Measurements from ENCODE around the gene FZD2. TPM values are rescaled to one million over a fixed set of nuclear protein-coding genes. Genes with fewer than 3 reads are reported as not detected.

The FZD2 gene
- total RNA-seq, 6 experiments from 2014 or later, result 76.4 to 103 (median 92.8) TPM

DNA sequence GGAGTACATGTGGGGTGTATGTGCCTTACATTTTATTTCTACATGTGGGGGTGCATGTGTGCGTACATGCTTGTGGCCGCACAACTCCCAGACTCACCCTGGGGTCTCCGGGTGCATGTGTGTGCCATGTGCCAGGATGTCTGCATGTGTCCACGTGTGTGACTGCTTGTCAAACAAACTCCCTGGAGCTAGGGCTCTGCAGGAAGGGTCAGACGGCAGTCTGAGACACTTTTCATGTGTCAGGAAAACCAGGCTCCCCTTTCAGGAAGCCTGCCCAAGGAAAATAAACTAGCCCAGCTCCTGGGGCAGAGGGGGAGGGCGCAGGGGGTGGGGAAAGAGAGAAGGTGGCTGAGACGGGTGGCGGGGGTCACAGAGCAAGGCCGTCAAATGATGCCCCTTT is 44.7 kb downstream of the FZD2 start:
- DNase-seq, result no peak
- Mint-ChIP-seq H3K9me3 (no peaks in the 10 kb centered on the region), H3K4me3 (no peak overlapping the region), H3K27me3 (ENCODE audit: insufficient read depth) (no peaks in the 10 kb centered on the region), H3K27ac (no peak overlapping the region), H3K4me1 (ENCODE audit: low read depth) (peaks cover 17% of the 10 kb centered on the region), H3K36me3 (ENCODE audit: low read depth) (no peaks in the 10 kb centered on the region)
- TF ChIP-seq, protein P1, sequence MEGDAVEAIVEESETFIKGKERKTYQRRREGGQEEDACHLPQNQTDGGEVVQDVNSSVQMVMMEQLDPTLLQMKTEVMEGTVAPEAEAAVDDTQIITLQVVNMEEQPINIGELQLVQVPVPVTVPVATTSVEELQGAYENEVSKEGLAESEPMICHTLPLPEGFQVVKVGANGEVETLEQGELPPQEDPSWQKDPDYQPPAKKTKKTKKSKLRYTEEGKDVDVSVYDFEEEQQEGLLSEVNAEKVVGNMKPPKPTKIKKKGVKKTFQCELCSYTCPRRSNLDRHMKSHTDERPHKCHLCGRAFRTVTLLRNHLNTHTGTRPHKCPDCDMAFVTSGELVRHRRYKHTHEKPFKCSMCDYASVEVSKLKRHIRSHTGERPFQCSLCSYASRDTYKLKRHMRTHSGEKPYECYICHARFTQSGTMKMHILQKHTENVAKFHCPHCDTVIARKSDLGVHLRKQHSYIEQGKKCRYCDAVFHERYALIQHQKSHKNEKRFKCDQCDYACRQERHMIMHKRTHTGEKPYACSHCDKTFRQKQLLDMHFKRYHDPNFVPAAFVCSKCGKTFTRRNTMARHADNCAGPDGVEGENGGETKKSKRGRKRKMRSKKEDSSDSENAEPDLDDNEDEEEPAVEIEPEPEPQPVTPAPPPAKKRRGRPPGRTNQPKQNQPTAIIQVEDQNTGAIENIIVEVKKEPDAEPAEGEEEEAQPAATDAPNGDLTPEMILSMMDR (IDR thresholded peaks at IDR 0.05), result no peak

DNA sequence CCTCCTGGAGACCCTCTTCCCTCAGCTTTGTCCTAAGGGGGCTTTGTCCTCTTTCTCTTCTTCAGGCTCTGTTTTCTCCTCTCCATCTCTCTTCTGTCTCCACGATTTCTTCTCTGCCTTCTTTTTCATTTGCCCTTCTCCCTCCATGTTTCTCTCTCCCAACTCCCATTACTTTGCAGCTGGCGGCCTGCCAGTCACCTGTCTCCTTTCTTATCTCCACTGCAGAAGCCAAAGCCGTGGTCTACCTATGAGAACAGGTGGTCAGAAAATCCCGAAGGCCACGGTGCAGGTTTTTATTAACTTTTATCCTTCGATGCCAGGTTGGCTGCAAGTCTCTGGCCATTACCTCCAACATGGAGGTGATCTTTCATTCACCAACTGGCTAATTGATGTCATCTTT is 45.1 kb downstream of the FZD2 start:
- no peak for DNase-seq
- Mint-ChIP-seq H3K4me3 (no peak overlapping the region), H3K4me1 (ENCODE audit: low read depth) (peaks cover 17% of the 10 kb centered on the region), H3K27ac (no peak overlapping the region), H3K36me3 (ENCODE audit: low read depth) (no peaks in the 10 kb centered on the region), H3K27me3 (ENCODE audit: insufficient read depth) (no peaks in the 10 kb centered on the region), H3K9me3 (no peaks in the 10 kb centered on the region)
- TF ChIP-seq, protein P1 (IDR thresholded peaks at IDR 0.05), result no peak

DNA sequence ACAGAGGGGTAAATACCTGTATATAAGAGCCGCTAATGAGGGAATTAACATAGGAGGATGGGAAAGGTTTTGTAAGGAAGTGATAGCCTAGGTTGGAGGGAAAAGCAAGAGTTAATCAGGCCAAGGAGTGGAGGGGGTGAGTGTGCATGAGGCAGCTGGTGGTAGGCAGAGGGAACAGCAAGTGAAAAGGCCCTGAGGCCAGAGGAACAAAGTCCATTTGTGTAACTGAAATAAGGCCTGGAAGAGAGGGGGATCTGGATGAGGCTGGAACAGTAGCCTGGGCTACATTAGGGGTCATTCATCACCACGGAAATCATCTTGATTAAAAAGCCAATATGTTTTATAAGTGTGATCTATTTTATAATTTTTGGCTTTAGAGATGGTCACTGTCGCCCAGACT is 45.7 kb downstream of the FZD2 start:
- DNase-seq, result no peak
- Mint-ChIP-seq H3K4me1 (ENCODE audit: low read depth) (peaks cover 22% of the 10 kb centered on the region), H3K27me3 (ENCODE audit: insufficient read depth) (no peaks in the 10 kb centered on the region), H3K4me3 (no peak overlapping the region), H3K9me3 (no peaks in the 10 kb centered on the region), H3K36me3 (ENCODE audit: low read depth) (no peaks in the 10 kb centered on the region), H3K27ac (no peak overlapping the region)
- TF ChIP-seq, protein P1 (IDR thresholded peaks at IDR 0.05), result no peak

DNA sequence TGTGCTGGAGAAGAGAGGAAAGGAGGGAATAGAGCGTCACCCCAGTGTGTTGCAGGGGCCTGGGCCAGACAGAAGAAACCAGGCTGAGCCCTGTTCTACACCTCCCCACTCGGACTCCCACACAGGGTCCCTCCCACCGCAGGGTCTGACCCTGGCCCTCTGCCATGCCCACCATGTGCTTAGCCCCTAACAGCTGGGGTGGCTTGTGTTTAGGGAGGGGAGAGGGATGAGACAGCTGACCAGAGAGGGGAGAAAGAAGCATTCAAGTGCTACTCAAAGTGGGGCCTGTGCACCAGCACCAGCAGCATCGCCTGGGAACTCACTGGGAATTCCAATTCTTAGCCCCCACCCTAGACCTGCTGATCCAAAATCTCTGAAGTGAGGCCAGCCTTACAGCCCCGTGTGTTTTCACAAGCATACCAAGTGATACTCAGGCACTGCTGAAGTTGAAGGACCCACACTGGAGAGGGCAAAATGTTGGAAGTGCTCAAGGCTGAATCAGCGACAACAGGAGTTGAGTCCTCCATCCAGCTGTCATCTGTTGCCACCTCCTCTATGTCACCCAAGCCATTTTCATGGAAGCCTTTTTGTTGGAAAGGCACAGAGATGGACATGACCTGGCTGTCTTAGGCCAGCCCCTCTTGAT is 47.0 kb downstream of the FZD2 start:
- TF ChIP-seq, protein P1 (IDR thresholded peaks at IDR 0.05), result no peak
- Mint-ChIP-seq H3K4me1 (ENCODE audit: low read depth) (peaks cover 29% of the 10 kb centered on the region), H3K27me3 (ENCODE audit: insufficient read depth) (no peaks in the 10 kb centered on the region), H3K9me3 (no peaks in the 10 kb centered on the region), H3K4me3 (no peak overlapping the region), H3K36me3 (ENCODE audit: low read depth) (no peaks in the 10 kb centered on the region), H3K27ac (no peak overlapping the region)
- no peak for DNase-seq

DNA sequence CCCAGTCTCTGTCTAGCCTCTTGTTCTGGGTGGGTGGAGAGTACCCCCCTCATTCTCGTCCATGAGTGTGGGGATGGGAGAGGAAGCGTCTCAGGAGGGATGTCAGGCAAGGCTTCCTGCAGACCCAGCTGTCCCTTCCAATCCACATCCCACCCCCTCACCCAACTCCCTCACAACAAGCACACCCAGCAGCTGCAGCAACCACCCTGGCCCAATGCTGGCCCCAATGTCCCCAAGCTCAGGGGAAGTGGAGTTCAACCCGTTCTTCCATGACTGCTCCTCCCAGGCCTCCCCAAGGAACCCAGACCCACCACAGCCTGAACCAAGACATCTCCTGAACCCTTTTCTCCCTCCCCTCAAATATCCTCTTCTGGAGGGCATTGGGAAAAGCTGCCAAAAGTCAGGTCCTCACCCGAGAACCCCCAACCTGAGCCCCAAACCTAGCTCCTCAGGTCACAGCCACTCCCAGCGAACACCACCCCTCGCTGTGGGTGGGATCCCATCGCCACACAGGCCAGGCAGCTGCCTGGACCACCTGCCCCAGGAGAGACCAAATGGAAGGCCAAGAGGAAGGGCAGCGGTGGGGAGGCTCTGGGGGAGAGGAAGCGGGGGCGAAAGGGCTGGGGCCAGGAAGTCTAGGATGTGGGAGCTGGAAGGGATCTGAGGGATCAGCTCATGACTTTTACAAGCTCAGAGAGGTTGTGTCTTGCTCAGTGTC is 47.6 kb downstream of the FZD2 start:
- H3K27me3 Mint-ChIP-seq (ENCODE audit: insufficient read depth), result no peaks in the 10 kb centered on the region
- no peak overlapping the region for H3K27ac Mint-ChIP-seq
- no peaks in the 10 kb centered on the region for H3K36me3 Mint-ChIP-seq (ENCODE audit: low read depth)
- no peak for DNase-seq
- TF ChIP-seq, protein P1 (IDR thresholded peaks at IDR 0.05), result no peak
- no peaks in the 10 kb centered on the region for H3K9me3 Mint-ChIP-seq
- no peak overlapping the region for H3K4me3 Mint-ChIP-seq
- H3K4me1 Mint-ChIP-seq (ENCODE audit: low read depth), result peaks cover 26% of the 10 kb centered on the region

All from HFFc6 (cell line).